GM23248 (cell line): ENCODE measurements around the gene PEAK3.

ENCODE experiments used
- EZH2 ChIP-seq: fragments of 200-600 bp; sonication (generic); IDR thresholded peaks from 2 replicates; pipeline ENCODE4 v1.6.1; 2018; ENCODE audit warnings: antibody characterized with exemption, mild to moderate bottlenecking; ENCODE audit not compliant: insufficient read depth, poor library complexity, severe bottlenecking
- EZH2phosphoT487 ChIP-seq: fragments of 200-600 bp; sonication (generic); IDR thresholded peaks from 2 replicates; pipeline ENCODE4 v1.6.1; 2018; ENCODE audit warnings: antibody characterized with exemption, moderate library complexity, mild to moderate bottlenecking, low read depth; ENCODE audit not compliant: insufficient read depth

DNA sequence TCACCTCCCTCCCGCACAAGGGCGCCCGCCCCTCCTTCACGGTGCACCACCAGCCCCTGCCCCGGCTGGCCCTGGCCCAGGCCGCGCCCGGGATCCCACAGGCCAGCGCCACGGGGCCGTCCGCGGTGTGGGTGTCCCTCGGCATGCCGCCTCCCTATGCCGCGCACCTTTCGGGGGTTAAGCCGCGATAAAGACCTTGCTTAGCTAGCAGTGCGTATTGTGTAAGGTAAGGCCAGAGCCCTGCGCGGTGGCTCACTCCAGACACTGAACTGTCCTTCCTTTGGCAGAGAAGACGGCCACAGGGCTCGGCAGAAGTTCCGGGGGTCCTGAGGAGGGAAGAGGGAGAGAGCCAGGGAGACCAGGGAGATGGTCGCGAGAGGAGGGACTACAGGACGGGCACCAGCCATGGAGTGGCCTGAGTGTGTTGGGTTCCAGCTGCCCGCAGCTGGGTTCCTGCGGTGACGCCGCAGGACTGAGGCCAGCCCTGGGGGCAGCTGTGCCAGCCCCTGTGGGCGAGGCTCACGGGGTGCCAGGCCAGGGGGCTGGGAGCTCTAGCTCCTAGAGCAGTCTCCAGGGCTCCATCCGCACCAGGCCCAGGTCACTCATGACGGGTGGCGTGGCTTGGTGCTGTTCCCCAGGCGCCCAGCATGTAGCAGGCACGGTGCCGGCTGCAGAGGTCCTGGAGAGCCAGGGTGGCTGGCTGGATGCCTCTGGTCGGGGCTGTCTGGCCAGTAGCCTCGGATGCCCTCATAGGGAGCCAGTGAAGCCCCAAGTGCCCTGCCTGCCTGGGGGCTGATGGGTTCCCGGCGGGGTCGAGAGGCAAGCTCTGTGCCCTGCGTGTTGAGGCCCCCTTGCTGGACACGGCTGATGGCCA, 53.6 kb downstream of the PEAK3 start:
- no peak for TF ChIP-seq EZH2
- no peak for TF ChIP-seq EZH2phosphoT487
